EL (cell line): Measurements from ENCODE around the gene GNG7.
"Not testable (repeated sequence)": the region's sequence is repeated elsewhere in the genome, so short reads cannot be mapped to it uniquely, and the experiment has no call there.

Source experiments
- DNase-seq: peaks from one replicate; pipeline ENCODE4 v3.0.0-alpha.2; 2016

Gene GNG7

DNA sequence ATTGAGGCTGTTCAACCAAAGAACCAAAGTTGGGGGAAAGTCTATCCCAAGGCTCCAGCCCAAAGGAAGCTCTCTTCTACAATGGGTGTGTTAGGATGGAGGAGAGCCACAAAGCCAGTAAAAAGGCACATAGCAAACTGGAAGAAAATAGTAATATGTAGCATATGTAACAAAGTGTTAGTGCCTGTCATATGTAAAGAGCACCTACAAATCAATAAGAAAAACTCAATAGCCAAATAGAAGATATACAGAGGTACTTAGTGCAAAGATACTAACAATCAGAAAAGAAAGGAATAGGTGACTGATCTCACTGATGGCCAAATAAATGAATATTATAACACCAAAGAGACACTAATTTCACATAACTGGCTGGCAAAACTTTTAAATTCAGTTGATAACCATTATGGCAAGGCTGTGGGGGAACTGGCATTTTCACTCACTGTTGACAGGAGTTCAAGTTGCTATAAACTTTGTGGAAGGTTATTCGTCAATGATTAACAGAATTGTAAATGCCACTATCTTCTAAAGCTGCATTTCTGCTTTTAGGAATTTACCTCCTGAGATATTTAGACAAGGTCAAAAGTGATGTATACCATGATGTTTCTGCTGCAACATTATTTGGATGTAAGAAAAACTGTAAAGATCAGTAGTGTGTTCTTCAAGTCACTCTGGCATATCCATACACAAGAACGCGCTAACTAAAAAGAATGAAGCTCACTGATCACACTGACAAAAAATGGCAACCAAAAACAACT, 110.8 kb downstream of the GNG7 start:
- DNase-seq = no peak

DNA sequence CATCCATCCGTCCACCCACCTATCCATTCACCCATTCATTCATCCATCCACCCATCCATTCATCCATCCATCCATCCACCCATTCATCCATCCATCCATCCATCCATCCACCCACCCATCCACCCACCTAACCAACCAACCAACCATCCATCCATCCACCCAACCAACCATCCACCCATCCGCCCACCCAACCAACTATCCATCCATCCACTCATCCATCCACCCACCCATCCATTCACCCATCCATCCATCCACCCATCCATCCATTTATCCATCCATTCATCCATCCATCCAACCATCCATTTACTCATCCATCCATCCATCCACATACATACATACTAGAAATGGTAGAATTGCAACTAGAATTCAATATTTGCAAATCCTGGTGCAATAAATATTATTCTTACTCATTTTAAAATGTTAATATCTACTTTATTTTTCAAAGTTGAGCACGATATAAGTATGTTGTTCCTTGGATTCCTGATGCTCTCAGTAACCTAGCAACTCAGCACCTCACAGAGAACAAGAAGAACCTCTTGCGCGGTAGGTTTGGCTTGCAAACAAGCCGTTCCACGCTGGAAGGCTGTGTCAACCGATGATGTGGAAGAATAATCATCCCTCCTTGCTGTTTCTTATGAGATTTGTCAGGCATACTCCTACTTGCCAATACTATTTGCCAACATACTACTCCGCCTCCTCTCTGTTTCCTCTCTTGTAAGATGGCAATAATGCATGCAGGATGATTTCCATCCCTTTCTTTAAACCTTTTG, 111.7 kb downstream of the GNG7 start:
- no peak for DNase-seq

DNA sequence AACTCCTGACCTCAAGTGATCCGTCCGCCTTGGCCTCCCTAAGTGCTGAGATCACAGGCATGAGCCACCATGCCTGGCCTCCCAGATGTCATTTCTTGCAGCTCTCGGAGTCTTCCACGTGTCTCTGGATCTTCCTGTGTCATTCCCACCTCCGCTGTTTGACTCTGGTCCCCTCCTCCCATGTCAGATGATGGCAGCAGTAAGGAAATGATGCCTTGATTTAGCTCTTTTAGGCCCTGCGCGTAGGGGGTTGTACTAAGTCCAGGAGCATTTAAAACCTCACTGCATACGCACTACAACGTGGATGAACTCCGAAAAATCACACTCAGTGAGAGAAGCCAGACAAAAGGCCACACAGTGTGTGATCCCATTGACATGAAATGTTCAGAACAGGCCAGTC, 113.1 kb downstream of the GNG7 start:
- no peak for DNase-seq

DNA sequence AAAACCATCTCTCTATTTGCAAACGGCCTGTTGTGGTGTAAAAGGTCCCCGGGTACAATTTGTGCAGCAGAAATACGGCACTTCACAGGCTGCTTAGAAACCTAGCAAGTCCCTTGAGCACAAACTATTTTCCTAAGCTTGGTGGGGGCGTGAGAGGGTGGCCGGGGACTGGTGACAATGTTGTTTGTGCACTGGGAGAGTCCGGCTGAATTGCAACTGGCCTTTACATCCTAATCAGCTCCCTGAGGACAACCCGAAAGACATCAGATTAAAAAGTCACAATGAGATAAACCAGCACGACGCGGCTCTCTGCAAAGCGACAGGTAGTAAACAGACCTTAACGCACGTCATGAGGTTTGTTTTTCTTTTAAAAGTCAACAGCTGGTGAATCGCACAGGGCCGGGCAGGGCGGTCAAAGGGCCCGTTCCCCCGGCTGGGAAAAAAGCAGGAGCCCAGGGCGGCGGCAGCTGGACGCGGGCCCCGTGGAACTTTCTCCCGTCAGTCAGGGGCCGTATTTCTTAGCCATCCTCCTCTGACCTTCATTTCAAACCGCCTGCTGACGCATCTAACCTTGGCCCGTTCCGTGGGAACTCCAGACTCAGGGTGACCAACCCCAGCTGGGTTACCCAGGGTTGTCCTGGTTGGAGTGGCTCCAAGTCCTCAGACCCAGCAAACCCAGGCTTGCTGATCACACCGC, 114.3 kb downstream of the GNG7 start:
- DNase-seq = no peak

DNA sequence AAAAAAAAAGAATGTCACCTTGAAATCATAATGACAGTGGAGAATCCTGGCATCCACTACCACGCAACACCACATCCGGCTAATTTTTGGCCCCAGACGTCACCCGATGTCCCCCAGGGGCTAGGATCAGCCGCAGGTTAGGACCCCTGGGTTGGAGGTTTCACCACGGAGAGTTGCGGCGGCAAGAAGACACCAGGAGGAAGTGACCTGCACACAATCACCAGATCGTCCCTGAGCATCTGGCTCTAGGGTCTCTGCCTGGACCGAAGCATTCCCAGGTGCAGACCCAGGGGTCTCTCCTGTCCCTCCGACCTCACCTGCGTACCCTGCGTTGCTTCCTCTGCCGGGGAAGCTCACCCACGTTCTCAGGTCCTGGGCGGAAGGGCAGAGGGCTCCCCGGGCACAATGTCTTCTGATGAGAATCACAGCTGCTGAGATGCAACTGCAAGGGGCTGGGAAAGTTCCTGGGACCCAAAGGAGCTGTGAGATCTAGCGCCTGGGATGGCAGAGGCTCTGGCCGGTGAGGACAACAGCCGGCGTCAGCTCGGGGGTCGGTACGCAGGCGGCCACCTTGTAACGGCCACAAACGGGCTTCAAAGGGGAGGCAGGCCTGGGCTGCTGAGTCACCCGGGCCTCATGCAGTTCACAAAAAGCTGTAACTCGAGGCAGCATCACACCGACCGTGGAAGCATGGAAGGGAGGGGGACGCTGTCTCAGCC, 115.3 kb downstream of the GNG7 start:
- DNase-seq = no peak

DNA sequence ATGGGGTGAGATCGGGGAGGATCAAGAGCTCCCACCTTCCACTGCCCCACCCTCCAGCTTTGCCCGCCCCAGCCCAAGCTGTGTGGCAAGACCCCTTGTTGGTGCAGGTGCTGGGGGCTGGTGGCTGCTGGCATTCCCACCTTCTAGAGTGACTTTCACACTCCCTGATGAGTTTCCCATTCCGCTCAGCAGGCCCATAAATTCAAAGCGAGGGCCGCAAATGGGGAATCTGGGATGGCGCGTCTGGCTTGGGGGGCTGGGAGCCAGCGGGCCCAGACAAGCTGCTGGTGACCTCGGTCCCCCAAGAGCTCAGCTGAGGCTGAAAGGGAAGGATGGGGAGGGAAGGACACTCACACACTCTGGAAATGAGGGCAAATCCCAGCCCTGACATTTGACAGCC, 116.3 kb downstream of the GNG7 start:
- DNase-seq = no peak

DNA sequence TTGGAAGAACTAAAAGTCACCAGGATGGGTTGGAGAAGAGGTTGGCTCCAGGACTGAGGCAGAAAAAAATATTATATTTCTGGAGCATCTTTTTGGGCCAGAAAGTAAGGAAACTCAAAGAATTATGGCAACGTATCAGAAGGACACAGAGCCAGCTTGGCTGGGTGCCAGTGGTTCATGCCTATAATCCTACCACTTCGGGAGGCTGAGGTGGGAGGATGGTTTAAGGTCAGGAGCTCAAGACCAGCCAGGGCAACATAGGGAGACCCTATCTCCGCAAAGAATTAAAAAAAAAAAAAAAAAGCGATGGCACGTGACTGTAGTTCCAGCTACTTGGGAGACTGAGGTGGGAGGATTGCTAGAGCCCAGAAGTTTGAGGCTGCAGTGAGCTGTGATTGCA, 118.5 kb downstream of the GNG7 start:
- DNase-seq = no peak

DNA sequence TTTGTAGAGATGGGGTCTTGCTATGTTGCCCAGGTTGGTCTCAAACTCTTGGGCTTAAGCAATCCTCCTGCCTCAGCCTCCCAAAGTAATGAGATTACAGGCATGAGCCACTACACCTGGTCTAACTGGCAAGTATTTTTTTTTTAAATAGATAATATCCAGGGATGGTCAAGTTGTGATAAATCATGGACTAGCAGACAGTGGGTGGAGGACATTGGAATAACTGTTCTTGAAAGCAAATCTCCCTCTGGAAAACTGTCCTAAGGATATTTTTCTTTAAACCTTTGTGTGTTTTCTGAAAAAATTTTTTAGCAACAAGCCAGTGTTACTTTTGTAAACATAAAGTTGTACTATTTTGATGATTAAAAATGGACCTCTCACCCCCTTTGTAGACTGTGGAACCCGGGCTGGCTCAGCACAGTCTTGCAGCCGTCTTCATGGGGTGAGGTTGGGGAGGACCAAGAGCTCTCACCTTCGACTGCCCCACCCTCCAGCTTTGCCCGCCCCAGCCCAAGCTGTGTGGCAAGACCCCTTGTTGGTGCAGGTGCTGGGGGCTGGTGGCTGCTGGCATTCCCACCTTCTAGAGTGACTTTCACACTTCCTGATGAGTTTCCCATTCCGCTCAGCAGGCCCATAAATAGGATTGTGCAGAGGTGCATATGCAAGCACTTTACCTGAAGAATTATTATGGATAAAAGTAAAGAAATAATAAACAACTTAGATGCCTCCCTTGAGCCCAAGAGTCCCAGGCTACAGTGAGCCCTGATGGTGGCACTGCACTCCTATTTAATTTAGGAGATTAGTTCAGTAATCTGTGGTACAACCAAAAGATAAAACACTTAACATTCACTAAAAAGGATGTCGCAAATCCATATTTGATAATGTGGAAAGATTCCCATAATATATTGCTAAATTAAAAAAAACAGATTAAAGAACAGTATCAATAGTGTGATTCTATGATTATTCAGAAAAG, 119.2 kb downstream of the GNG7 start:
- DNase-seq = no peak

DNA sequence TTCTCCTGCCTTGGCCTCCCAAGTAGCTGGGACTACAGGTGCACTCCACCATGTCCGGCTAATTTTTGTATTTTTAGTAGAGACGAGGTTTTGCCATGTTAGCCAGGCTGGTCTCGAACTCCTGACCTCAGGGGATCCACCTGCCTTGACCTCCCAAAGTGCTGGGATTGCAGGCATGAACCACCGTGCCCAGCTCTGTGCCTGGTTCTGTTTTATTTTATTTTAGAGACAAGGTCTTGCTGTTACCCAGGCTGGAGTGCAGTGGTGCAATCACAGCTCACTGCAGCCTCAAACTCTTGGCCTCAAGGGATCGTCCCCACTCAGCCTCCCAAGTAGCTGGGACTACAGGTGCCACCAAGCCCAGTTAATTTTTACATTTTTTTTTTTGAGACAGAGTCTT, 122.1 kb downstream of the GNG7 start:
- DNase-seq = not testable (repeated sequence)

DNA sequence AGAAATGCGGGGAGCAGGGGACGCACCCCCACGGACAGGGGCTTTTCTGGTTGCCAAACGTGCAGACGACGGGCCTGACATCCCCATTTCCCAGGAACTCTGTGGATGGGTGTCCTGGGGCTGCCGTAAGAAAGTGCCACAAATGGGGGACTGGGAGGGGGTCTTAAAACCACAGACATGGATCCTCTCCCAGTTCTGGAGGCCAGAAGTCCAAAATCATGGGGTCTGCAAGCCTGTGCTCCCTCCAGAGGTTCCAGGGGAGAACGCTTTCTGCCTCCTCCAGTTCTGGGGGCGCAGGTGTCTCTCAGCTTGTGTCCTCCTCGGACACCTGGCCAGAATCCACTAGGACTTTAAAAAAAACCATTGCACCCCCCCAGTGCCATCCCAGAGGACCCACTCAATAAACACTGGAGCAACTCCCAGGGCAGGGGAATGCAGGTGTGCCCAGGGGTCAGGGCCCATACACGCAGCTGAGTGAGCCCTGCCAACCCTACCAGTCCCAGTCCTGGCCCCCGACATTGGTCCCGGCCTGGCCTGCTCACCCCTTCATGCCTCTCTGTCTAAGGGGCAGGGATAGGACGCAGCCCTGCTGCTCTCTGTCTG, 122.7 kb downstream of the GNG7 start:
- DNase-seq = no peak

DNA sequence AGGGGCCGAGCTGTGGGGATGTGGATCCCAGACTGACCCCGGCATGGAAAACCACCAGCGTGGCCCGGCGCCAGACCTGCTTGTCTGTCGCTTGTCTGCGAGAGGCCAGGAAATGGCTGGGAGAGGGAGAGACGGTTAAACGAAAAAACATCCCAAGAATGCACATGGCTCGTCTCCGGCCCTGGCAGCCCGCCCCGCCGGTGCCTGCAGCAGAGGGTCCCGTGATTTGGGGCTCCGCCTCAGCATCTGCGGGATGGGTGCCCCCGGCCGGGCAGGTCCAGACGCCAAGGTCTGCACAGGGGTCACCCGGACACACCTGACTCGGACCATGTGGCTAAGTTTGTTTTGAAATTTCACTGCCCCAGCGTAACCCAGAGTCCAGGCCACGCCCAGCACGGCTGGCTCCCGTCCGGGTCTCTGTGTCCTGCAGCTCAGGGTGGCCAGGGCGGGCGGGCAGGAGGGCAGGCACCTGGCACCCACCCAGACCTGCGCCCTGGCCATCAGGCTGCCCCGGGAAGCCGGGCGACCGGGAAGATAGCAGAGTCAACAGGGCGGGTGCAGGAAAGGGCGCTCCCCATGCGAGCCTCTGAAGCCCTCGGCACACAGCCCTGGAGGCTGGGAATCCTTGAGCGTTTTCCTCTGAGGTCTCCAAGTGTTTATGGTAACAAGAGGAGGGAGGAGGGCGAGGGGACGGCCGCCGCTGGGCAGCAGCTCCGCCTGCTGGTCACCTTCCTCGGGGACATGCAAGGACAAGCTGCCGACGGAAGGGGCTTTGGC, 123.4 kb downstream of the GNG7 start:
- DNase-seq = peak; percentile 90

DNA sequence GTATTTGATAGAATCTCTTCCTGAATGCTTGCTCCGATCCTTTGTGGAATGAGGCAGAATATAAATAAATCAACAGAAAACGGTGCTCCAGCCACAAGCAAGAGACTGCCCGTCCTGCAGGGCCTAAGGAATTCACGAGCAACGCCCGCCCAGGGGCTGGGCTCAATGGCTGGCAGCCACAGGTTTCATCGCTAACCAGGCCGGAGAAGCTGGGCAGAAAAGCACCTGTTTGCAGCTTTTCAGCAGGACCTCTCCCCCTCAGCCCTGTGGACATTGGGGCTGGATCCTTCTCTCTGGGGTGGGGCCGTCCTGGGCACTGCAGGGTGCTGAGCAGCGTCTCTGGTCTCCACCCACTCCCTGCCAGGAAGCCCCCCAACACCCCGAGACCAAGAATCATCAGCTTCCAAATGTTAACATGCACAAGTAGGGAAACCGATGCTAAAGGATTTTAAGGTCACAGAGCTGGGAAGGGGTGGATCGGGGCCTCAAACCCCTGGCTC, 124.1 kb downstream of the GNG7 start:
- DNase-seq = peak; percentile 76

DNA sequence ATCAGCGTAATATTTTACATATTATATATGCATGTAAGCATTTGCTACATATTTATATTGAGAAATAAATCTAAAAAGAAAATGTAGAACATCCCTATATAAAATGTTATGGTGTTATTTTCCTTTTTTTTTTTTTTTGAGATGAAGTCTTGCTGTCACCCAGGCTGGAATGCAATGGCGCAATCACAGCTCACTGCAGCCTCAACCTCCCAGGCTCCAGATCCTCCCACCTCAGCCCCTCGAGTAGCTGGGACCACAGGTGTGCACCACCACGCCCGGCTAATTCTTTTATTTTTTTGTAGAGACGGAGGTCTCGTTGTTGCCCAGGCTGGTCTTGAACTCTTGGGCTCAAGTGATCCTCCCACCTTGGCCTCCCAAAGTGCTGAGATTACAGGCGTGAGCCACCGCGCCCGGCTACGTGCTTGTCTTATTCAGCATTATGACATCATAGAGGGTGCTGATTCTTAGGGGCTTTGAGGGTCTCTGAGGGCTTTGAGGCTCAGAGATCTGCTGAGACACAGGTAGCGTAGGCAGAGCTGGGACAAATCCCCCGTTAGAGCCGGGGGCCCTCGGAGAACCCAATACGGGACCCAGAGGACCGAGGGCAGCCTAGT, 124.7 kb downstream of the GNG7 start:
- no peak for DNase-seq

DNA sequence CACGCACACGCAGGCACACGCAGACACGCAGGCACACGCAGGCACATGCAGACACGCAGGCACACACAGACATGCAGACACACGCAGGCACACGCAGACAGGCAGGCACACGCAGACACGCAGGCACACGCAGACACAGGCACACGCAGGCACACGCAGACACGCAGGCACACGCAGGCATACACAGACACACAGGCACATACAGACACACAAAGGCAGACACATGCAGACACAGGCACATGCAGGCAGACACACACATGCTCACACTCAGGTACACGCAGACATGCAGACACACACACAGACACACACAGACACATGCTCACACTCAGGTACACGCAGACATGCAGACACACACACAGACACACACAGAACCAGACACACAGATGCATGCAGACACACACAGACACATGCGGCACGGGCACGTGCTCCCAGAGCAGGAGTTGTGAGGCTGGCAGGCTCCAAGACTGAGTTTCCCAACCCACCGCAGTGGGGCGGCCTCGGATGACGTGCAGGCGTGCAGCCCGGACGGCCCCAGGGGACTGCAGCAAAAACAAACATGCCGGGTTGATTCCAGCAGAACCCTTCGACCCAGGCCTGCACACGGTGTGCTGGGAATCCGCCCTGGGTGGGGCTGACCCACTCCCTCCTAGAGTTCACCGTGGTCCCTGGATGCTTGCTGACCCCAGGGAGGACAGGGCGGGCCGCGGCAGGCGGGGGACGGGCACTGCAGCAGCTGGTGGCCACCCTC, 126.6 kb downstream of the GNG7 start:
- DNase-seq = no peak

DNA sequence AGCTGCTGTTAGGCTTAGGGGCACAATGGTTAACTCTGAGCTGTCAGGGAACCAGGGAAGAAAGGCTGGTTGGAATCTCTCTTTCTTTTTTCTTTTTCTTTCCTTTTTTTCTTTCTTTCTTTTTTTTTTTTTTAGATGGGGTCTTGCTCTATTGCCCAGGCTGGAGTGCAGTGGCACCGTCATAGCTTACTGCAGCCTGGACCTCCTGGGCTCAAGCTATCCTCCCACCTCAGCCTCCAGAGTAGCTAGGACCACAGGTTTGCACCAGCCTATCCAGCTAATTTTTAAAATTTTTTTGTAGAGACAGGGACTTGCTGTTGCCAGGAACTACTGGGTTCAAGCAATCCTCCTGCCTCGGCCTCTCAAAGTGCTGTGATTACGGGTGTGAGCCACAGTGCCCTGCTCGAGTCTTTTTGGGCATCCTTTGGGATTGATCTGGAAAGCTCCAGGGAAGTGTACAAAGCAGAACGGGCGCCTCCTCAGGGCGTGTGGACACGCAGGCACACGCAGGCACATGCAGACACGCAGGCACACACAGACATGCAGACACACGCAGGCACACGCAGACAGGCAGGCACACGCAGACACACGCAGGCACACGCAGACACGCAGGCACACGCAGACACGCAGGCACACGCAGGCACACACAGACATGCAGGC, 127.4 kb downstream of the GNG7 start:
- DNase-seq = no peak

DNA sequence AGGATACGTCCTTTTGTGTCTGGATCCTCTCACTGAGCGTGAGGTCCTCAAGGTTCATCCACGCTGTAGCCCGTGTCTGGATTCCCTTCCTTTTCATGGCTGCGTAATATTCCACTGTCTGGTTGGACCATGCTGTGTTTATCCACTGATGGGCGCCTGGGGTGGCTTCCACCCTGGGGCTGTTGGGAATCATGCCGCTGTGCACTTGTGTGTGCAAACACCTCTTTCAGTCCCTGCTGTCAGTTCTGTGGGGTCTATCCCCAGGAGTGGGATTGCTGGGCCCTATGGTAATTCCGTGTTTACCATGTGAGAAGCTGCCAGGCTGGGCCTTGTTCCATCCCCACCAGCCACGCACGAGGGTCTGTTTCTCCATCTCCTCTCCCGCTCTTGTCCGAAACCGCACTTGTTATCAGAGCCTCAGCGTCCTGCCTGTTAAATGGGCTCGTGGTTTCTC, 128.0 kb downstream of the GNG7 start:
- no peak for DNase-seq

DNA sequence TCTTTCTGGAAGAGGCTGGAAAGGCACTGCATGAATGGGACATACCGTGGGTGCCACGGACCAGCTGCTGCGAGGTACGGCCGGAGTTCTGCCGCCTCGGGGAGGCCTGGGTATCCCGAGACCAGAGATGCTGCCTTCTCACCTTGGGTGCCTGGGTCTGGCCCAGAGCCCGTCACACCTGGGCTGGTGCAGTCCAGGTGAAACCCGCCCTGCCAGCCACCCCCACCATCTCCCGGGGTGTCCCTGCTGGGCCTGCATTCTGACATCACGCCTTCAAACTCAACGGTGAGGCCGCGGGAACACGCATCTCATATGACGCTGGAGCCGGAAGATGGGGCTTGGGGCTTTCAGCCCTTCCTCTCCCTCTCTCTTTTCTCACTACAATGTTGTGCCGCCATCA, 128.6 kb downstream of the GNG7 start:
- DNase-seq = no peak

DNA sequence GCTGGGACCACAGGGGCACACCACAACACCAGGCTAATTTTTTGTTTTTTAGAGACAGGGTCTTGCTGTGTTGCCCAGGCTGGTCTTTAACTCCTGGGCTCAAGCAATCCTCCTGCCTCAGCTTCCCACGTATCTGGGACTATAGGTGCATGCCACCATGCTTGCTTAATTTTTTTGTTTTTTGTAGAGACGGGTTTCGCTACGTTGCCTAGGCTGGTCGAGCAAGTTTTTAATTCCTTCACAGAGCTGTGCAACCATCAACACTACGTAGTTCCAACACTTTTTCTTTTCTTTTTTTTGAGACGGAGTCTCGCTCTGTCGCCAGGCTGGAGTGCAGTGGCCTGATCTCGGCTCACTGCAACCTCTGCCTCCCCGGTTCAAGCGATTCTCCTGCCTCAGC, 130.3 kb downstream of the GNG7 start:
- DNase-seq = not testable (repeated sequence)
